Epithelial cell of proximal tubule (primary cell): ENCODE data around the gene POC1A. TPM values are rescaled to one million over a fixed set of nuclear protein-coding genes. Genes with fewer than 3 reads are reported as not detected.

ENCODE experiments used
- DNase-seq: peaks from one replicate; pipeline ENCODE4 v3.0.0-alpha.2; 2011; ENCODE audit warnings: low read depth
- H3K4me3 ChIP-seq: 2 replicates; pipeline ENCODE4 v1.5.1; 2011; ENCODE audit warnings: low read depth, mild to moderate bottlenecking, low read length
- total RNA-seq: library from RNA; depleted of rRNA; stranded (reverse); fragments of >200 nt; gene quantifications from 2 replicates; pipeline ENCODE4 v1.2.3, GENCODE V29; 2015
- TF ChIP-seq, protein P1 (sequence below): conservative IDR thresholded peaks from 2 replicates; pipeline ENCODE4 v1.5.1; 2012; ENCODE audit warnings: low read depth, mild to moderate bottlenecking, low read length

POC1A gene
- total RNA-seq, 1 donor from 2014 or later, result 15.7 TPM

DNA sequence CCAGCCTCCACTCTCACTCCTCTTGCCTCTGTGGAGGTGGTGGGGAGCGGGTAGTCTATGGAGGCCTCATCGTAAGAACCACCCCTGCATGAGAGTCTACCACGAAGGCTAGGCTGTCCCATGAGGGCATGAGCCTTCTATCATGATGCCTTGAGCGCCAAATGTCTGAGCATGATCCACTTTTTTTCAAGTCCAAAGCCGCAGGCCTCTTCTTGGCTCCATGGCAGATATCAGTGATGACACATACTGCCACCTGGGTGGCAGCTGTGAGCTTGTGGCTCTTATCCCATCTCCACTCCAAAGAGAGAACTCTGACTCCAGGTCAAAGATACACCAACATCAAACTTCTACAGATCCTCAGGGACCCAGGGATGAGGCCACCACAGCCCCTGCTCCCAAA, 13.5 kb downstream of the POC1A start:
- TF ChIP-seq, protein P1, sequence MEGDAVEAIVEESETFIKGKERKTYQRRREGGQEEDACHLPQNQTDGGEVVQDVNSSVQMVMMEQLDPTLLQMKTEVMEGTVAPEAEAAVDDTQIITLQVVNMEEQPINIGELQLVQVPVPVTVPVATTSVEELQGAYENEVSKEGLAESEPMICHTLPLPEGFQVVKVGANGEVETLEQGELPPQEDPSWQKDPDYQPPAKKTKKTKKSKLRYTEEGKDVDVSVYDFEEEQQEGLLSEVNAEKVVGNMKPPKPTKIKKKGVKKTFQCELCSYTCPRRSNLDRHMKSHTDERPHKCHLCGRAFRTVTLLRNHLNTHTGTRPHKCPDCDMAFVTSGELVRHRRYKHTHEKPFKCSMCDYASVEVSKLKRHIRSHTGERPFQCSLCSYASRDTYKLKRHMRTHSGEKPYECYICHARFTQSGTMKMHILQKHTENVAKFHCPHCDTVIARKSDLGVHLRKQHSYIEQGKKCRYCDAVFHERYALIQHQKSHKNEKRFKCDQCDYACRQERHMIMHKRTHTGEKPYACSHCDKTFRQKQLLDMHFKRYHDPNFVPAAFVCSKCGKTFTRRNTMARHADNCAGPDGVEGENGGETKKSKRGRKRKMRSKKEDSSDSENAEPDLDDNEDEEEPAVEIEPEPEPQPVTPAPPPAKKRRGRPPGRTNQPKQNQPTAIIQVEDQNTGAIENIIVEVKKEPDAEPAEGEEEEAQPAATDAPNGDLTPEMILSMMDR, result no peak
- no peak for DNase-seq
- no peak overlapping the region for H3K4me3 ChIP-seq

DNA sequence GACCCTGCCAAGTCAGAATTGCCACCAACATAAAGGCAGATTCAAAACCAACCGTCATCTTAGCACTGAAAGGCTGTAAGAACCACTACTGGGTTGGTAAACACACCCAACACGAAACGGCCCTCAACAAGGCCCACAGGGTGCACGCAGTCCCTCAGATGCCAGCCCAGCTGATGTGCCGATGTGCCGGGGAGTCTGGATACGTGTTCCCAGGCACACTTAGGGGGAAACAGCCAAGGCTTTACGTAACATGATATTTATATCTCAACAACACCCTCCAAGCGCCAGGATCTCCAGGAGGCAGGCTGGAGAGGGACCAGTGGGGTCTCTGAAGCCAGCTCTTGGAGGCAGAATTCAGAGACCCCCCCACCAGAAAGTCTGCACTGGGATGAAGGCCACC, 14.2 kb downstream of the POC1A start:
- H3K4me3 ChIP-seq, result no peak overlapping the region
- TF ChIP-seq, protein P1, result no peak
- no peak for DNase-seq

GRCh38 chr3:52137311-52137710, 16.9 kb downstream of the POC1A start:
- no peak for DNase-seq
- TF ChIP-seq, protein P1, result no peak
- H3K4me3 ChIP-seq, result no peak overlapping the region

DNA sequence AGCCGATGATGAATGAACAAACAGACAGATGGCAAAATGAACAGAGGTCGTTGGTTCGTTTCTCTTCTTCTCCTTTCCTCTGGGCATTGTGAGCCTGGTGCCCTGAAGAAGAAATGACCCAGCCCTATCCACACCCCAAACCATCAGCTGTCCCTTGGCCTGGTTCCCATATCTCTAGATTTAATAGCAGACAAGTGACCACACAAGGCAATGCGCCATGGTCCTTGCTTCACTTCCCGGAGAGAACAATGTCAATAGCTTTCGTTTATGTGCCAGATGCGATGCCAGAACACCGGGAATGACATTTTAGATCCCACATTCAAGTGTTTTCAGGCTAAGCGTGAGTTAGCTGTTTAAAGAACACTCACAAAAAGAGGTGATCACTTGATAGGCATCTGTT, 17.7 kb downstream of the POC1A start:
- TF ChIP-seq, protein P1, result no peak
- no peak for DNase-seq
- H3K4me3 ChIP-seq, result no peak overlapping the region

DNA sequence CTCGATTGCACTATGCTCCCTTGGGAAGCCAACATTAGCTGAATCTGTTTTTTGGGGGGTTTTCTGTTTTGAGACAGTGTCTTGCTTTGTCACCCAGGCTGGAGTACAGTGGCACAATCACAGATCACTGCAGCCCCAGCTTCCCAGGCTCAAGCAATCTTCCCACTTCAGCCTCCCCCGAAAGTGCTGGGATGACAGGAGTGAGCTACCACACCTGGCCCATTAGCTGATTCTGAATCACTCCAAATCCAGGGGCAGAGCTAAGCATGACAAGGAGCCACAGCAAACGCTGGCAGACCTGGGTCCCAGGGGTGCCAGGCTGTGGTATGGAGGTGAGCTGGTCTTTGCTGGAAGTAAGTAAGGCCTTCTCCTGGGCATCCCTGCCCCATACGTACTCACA, 18.9 kb downstream of the POC1A start:
- DNase-seq, result no peak

DNA sequence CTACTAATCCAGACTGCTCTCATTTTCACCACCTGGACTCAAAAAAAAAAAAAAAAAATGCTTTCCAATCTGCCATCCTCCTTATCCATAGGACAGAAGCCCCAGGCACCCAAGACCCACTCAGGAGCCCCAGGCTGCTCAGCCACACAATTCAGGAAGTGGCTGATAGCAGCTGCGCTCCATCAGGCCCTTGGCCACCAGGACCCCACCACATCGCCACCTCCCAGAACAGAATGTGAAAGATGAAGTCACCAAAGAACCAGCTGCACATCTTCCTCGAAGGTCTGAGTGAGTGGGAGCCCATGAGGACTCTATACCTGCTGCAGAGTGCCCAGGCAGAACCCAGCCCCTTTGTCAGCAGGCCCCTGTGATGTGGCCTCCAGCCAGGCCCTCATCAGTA, 19.5 kb downstream of the POC1A start:
- no peak for DNase-seq
- no peak overlapping the region for H3K4me3 ChIP-seq
- TF ChIP-seq, protein P1, result no peak

More for the DNA sequence above, 18.9 kb downstream of the POC1A start:
- H3K4me3 ChIP-seq, result no peak overlapping the region
- TF ChIP-seq, protein P1, result no peak

- DNase-seq, result no peak
- TF ChIP-seq, protein P1, result no peak
Observed at GRCh38 chr3:52132930-52133329, 21.3 kb downstream of the POC1A start.

More at GRCh38 chr3:52132930-52133329, 21.3 kb downstream of the POC1A start:
- no peak overlapping the region for H3K4me3 ChIP-seq
